ENCODE results near the gene GALNT18.

GALNT18 gene

GRCh38 chr11:11621573-11622339, at the start of gene GALNT18:
TSS of gene GALNT18 (minus strand) at chr11:11622005.
- DNase-seq (ENCODE audit: low read depth in 1 of 2, low spot score in 1 of 2), result peak in 1 of 2 donors; percentile 54

GRCh38 chr11:11670574-11670973, 48.8 kb upstream of the GALNT18 start:
- DNase-seq (ENCODE audit: low read depth in 1 of 2, low spot score in 1 of 2), result no peak

DNA sequence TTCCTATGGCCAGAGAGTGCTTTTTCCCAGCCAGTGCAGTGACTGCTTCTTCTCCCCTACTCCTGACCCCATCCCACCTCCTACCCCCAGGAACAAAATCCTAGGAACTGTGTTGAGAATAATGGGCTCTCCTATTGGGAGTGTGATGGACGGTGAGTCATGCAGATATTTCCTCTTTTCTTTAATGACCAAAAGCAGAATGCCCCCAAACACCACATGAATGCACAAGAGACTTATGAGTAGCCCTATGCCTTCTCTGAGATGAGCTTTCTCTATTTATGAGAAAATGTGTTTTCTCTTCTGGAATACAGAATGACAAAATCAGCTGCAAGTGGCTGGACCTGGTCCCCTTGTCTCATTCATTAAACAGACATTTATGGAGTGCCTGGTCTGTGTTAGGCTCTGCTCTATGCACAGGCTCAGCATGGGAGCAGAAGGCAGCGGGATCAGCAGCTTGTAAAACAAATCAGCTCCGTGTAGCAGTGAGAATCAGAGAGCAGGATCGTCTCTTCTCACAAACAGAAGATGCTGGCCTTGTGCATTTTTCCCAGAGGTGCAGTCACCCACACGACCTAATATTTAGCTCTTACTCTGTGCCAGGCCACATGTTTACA, 47.5 kb upstream of the GALNT18 start:
- DNase-seq (ENCODE audit: low read depth in 1 of 2, low spot score in 1 of 2), result no peak

- DNase-seq (ENCODE audit: low read depth in 1 of 2, low spot score in 1 of 2), result no peak
Measured at GRCh38 chr11:11668781-11669180, 47.0 kb upstream of the GALNT18 start.

GRCh38 chr11:11668274-11668673, 46.5 kb upstream of the GALNT18 start:
- no peak for DNase-seq (ENCODE audit: low read depth in 1 of 2, low spot score in 1 of 2)

DNA sequence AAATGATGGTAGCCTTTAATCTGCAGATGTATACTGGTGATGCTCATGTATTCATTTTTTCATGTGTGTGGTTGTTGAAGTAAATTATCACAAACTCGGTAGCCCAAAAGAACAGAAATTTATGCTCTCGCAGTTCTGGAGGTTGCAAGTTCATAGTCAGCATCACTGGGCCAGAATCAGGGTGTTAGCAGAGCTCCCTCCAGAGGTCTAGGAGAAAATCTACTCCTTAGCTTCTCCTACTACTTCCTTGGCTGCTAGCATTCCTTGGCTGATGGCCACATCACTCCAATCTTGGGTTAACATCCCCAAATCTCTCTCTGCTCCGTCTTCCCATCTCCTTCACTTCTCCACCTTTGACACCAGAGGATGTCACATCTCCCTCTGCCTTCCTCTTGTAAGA, 45.3 kb upstream of the GALNT18 start:
- no peak for DNase-seq (ENCODE audit: low read depth in 1 of 2, low spot score in 1 of 2)

DNA sequence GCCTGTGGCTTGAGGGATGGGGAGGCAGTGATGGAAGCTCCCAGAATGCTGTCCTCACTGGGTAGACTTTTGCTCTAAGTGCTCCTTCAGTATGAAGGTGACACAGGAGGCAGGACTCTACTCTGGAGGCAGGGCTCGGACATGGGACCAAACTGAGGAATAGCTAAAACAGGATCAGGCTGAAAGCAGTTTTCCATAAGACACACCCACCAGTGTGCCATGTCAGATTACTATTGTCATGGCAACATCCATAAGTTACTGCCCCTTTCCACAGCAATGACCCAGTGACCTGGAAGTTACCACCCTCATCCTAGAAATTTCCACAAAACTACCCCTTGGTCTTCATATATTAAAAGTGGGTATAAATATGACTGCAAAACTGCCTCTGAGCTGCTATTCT, 43.6 kb upstream of the GALNT18 start:
- DNase-seq (ENCODE audit: low read depth in 1 of 2, low spot score in 1 of 2), result no peak

DNA sequence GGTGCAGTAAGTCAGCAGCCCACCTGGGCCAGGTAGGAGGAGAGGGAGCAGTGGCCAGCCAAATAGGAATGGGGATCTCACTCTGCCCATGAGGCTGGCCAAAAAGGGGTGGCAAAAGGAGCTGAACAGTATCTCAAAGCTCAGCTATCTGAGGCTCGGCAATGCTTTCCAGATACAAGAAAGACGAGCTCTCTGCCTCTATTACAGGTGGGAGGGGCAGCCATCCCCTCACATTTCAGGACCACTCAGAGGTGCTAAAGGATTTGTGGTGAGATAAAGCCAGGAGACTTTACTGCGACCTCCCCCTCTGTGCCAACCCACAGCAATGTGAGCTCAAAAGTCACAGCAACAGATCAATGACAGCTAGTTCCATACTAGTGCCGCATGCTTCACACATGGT, 42.1 kb upstream of the GALNT18 start:
- DNase-seq (ENCODE audit: low read depth in 1 of 2, low spot score in 1 of 2), result no peak

DNA sequence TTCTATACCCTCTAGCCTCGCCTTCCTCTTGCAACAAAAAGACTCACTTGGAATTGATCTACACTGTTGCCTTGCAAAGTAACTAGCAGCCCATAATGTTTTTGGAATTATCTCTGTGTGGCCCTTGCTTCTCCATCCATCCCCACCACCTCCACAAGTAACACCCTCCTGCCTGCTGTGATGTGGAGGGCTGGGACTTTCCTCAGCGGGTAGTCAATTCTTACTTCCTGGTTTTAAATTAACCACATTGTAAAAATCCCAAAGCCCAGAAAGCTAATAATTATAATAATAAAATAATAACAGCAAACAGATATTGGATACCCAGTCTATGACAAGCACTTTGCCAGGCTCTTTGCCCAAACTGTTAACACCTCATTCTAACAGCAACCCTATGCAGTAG, 40.8 kb upstream of the GALNT18 start:
- no peak for DNase-seq (ENCODE audit: low read depth in 1 of 2, low spot score in 1 of 2)

DNA sequence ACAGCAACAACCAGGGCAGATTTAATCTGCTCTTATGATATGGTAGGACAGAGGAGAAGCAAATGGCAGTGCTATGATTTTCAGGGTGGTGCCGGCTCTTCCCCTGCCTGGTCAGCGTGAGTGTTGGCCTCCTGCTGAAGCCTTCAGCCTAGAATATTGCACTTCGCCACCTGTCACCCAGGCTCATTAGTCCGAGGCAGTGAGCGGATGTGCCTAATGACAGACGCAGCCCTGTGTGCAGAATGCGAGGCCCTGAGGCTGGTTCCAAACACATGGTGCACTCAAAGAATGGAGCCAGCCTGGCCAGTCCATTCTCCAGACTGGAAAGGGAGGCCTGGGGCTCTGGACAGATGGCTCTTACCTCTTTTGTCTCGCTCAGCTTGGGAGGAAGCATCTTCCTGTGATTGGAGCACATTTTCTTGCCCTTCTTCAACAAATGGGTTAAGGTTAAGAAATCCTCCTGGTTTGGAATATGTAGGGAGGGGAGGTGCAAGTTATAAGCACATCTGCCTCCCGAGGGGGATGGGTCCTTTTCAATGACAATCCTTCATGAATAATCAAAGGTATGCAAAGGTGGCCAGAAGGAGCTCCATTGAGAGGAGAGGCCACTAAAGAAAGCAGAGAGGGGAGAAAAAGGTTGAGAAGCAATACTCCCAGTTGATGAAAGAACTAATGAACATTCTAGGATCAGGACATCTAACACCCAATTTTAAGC, 39.7 kb upstream of the GALNT18 start:
- no peak for DNase-seq (ENCODE audit: low read depth in 1 of 2, low spot score in 1 of 2)

DNA sequence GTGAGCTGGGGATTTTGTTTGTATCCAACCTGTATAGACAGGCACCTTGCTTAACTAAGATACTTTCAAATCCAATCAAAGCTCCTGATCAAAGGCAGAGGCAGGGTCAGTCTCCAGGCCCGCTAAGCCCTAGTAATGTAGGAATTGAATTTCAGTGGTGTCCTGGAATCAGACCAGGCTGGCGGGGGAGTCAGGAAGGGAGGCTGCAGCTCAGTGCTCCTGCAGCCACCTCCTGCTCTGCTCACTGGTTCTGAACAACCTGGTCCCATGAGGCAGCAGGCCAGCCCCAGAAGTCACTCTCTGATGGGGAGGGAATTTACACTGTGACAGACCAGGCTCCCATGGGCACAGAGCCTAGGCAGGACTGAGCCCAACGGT, 38.5 kb upstream of the GALNT18 start:
- no peak for DNase-seq (ENCODE audit: low read depth in 1 of 2, low spot score in 1 of 2)

DNA sequence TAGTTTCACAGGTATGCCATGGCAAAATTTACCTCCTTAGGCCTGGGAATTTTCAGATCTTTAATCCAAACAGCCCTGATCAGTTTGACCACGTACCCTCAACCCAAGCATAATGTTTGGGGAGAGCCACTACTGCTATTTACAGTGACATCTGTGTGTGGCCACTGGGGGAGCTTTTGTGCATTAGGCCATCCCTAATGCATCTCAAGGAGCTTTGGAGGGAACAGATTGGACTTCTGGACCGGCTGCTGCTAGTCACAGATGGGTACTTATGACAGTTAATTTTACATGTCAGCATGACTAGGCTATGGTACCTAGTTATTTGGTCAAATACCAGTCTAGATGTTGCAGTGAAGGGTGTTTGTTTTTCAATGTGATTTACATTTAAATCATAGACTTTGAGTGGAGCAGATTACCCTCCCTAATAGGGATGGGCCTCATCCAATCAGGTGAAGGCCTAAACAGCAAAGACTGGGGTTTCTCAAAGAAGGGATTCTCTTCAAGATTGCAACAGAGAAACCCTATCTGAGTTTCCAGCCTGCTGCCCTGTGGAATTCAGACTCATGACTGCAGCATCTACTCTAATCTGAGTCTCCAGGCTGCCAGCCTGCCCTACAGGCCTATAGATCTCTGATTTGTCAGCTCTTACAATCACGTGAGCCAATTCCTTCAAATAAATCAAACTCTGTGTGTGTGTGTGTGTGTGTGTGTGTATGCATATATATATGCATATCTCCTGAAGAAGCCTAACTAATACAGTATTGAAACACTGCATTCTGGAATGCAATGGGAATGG, 38.0 kb upstream of the GALNT18 start:
- no peak for DNase-seq (ENCODE audit: low read depth in 1 of 2, low spot score in 1 of 2)

DNA sequence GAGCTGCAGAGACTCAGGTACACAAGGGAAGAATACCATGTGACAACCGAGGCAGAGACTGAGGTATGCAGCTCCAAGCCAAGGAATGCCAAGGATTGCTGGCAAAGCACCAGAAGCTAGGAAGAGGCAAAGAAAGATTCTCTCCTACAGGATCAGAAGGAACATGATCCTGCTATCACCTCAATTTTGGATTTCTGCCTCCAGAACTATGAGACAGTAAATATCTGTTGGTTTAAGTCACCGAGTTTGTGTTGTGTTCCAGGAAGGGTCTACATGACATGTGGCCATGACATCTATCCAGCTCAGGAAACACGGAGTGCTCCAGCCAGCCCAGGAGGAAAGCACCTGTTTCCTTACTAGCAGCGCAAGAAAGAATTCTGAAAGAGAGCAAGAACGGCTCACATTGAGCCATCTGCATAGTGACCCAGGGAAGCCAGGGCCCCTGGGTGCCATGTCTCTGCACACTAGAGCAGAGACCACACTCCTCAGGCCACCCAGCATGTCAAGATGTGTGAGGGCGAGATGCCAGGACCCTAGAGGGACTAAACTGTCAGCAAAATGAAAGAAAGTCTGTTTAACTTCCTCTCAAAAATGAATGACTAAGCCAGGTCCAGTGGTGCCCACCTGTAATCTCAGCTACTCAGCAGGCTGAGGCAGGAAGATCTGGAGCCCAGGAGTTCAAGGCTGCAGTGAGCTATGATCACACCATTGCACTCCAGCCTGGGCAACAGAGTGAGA, 35.6 kb upstream of the GALNT18 start:
- no peak for DNase-seq (ENCODE audit: low read depth in 1 of 2, low spot score in 1 of 2)

DNA sequence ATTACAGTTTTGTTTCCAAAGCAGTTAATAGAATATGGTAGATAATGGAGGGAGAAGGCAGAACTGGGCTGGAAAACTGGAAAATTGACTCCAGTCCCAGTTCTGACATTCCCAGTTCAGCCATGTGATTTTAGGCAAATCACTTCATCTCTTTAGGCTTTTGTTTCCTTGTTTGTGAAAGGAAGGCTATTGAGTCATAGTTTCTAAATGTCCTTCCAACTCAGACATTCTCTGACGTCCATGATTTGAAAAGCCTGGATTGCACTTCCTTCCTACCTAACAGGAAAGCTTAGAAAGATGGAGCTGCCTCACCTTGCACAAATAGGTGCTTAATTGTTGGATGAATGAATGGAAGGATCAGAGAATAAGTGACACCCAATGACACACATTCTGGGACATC, 19.8 kb upstream of the GALNT18 start:
- DNase-seq (ENCODE audit: low read depth in 1 of 2, low spot score in 1 of 2), result no peak

DNA sequence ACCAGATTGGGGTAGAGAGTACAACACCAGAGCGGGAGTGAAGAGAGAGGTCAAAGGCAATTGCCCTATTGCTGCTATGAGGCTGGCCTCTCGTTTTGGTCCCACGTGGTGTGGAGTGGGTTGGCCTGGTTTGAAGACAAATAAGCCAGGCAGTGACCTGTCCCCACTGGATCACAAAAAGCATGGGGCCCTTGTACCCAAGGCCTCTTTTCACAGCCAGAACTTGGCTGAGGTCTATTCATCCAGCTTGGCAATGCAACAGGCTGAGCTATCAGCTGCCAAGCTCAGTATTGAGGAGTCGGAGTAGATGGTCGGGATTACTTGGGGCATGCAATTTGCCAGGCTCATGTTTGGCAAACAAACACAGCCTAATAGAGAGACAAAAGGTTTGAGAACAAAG, 19.2 kb upstream of the GALNT18 start:
- no peak for DNase-seq (ENCODE audit: low read depth in 1 of 2, low spot score in 1 of 2)

- DNase-seq (ENCODE audit: low read depth in 1 of 2, low spot score in 1 of 2), result no peak
Measured at GRCh38 chr11:11640152-11640551, 18.3 kb upstream of the GALNT18 start.

DNA sequence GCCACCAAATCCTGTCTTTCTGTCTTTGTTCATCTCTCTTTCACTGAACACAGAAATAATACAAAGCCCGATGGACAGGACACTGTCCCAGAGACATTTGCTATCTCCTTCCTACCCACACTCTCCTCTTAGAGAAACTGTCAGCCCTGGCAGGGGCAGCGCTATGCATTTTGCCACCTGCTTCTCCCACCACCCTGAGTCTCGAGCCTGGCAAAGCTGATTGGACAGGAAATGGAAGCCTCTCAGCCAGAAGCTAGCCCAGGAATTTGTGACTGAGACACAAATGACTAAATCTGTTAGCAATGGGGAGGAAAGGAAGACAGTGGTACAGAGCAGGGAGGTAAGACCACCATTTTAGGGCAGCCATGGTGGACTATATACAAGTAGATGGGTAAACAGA, 14.9 kb upstream of the GALNT18 start:
- no peak for DNase-seq (ENCODE audit: low read depth in 1 of 2, low spot score in 1 of 2)

GRCh38 chr11:11635443-11635842, 13.6 kb upstream of the GALNT18 start:
- no peak for DNase-seq (ENCODE audit: low read depth in 1 of 2, low spot score in 1 of 2)

- DNase-seq (ENCODE audit: low read depth in 1 of 2, low spot score in 1 of 2), result no peak
Measured at GRCh38 chr11:11629368-11629767, 7.6 kb upstream of the GALNT18 start.

- no peak for DNase-seq (ENCODE audit: low read depth in 1 of 2, low spot score in 1 of 2)
Measured at GRCh38 chr11:11628651-11629050, 6.8 kb upstream of the GALNT18 start.

GRCh38 chr11:11626128-11626527, 4.3 kb upstream of the GALNT18 start:
- DNase-seq (ENCODE audit: low read depth in 1 of 2, low spot score in 1 of 2), result no peak

All from activated CD4-positive, alpha-beta T cell treated with anti-CD3 and anti-CD28 coated beads, Interleukin-2, amount 50 U/mL, for 24 hours (primary cell).